Naive thymus-derived CD4-positive, alpha-beta T cell (primary cell): ENCODE results near the gene TUT7. TPM values are rescaled to one million over a fixed set of nuclear protein-coding genes. Genes with fewer than 3 reads are reported as not detected.
"Not testable (repeated sequence)": the region's sequence is repeated elsewhere in the genome, so short reads cannot be mapped to it uniquely, and the experiment has no call there.

Source experiments
- ATAC-seq: fragments of 150-1000 bp; cut with Tn5 transposase; 2 replicates; pipeline ENCODE4 v1.10.0; 2021; ENCODE audit warnings: mild to moderate bottlenecking, moderate library complexity
- CTCF ChIA-PET: fragments of 350-600 bp; sonication (Branson Sonifier 250); formaldehyde crosslinking; loops from one replicate; lab custom pipeline; 2021; ENCODE audit warnings: antibody characterized with exemption; lab: Charles Lee
- POLR2A ChIA-PET: fragments of 350-600 bp; sonication (Branson Sonifier 250); formaldehyde crosslinking; loops from one replicate; lab custom pipeline; 2021; ENCODE audit warnings: antibody characterized with exemption, inconsistent platforms; lab: Charles Lee
- DNase-seq, 9 donors: peaks; one replicate each; pipeline versions ENCODE4 v3.0.0 to v3.0.0-alpha.2; 2020 to 2022; ENCODE audit warnings: mixed read lengths in 1 of 9
- H3K27ac ChIP-seq: one replicate; pipeline ENCODE4 v1.7.0; 2013; ENCODE audit warnings: mild to moderate bottlenecking, low read depth, low read length, moderate library complexity
- H3K27me3 ChIP-seq, 2 donors: one replicate each; pipeline ENCODE4 v1.7.0; 2013; ENCODE audit warnings: low read length in 2 of 2, mild to moderate bottlenecking in 2 of 2, moderate library complexity in 2 of 2; ENCODE audit not compliant: control insufficient read depth in 2 of 2, insufficient read depth in 2 of 2
- H3K36me3 ChIP-seq, 3 experiments: 1 replicate in 2 of 3; 2 replicates in 1 of 3; pipeline ENCODE4 v1.7.0; 2013; ENCODE audit warnings: low read length in 3 of 3, mild to moderate bottlenecking in 3 of 3, moderate library complexity in 1 of 3; ENCODE audit not compliant: insufficient read depth in 3 of 3, control insufficient read depth in 2 of 3
- H3K4me1 ChIP-seq, 2 donors: one replicate each; pipeline ENCODE4 v1.7.0; 2013; ENCODE audit warnings: low read length in 2 of 2, mild to moderate bottlenecking in 2 of 2, moderate library complexity in 1 of 2; ENCODE audit not compliant: control insufficient read depth in 2 of 2, insufficient read depth in 2 of 2
- H3K4me3 ChIP-seq: 2 replicates; pipeline ENCODE4 v1.7.0; 2013; ENCODE audit warnings: mild to moderate bottlenecking, low read length
- H3K9me3 ChIP-seq, 3 experiments: 1 replicate in 2 of 3; 2 replicates in 1 of 3; pipeline ENCODE4 v1.7.0; 2013; ENCODE audit warnings: low read length in 3 of 3; ENCODE audit not compliant: control insufficient read depth in 2 of 3
- H3K27ac Mint-ChIP-seq, 9 donors: one replicate each; pipeline ENCODE4 v1.8.0; 2020 to 2022; ENCODE audit warnings: mixed read lengths in 9 of 9, mild to moderate bottlenecking in 8 of 9, moderate library complexity in 5 of 9, inconsistent platforms in 2 of 9
- H3K27me3 Mint-ChIP-seq, 5 donors: one replicate each; pipeline ENCODE4 v1.8.0; 2021 to 2022; ENCODE audit warnings: mixed read lengths in 5 of 5, mild to moderate bottlenecking in 1 of 5
- H3K36me3 Mint-ChIP-seq, 5 donors: one replicate each; pipeline ENCODE4 v1.8.0; 2020 to 2022; ENCODE audit warnings: mixed read lengths in 5 of 5, mild to moderate bottlenecking in 3 of 5, inconsistent platforms in 1 of 5
- H3K4me1 Mint-ChIP-seq, 7 donors: one replicate each; pipeline ENCODE4 v1.8.0; 2020 to 2022; ENCODE audit warnings: mixed read lengths in 7 of 7, mild to moderate bottlenecking in 3 of 7, inconsistent platforms in 1 of 7
- H3K4me3 Mint-ChIP-seq, 10 donors: one replicate each; pipeline ENCODE4 v1.8.0; 2020 to 2022; ENCODE audit warnings: mild to moderate bottlenecking in 10 of 10, mixed read lengths in 10 of 10, moderate library complexity in 6 of 10, inconsistent platforms in 2 of 10
- H3K9me3 Mint-ChIP-seq, 11 donors: one replicate each; pipeline ENCODE4 v1.8.0; 2020 to 2022; ENCODE audit warnings: mixed read lengths in 11 of 11, mild to moderate bottlenecking in 4 of 11, inconsistent platforms in 1 of 11, moderate library complexity in 1 of 11
- intact Hi-C, 2 donors: fragments of 100-400 bp; cut with micrococcal nuclease; formaldehyde crosslinking; loops; one replicate each; pipeline ENCODE4 v1.15.1; 2023
- polyA plus RNA-seq, 2 donors: library from polyadenylated mRNA; unstranded; fragments of 300-500 nt; fragmentation: Illumina TruSeq; gene quantifications; one replicate each; pipeline ENCODE4 v1.2.3, GENCODE V29; 2021
- total RNA-seq, 6 experiments: library from RNA in 5 of 6; stranded (reverse) in 5 of 6; gene quantifications; 1 replicate in 5 of 6; 2 replicates in 1 of 6; pipeline ENCODE4 v1.2.3 and lab custom pipeline; 2021 to 2026

The TUT7 gene
- total and polyA plus RNA-seq, 7 experiments from 2014 or later = 15.2 to 57.4 (median 41.9) TPM

GRCh38 chr9:86387376-86387775, 33.2 kb upstream of the TUT7 start:
- Mint-ChIP-seq H3K9me3 (peaks cover 0 to 31% (median 14%) of the 10 kb centered on the region in 11 donors), H3K27me3 (peaks cover 11 to 61% (median 51%) of the 10 kb centered on the region in 5 donors)
- CTCF ChIA-PET = no interaction called here

DNA sequence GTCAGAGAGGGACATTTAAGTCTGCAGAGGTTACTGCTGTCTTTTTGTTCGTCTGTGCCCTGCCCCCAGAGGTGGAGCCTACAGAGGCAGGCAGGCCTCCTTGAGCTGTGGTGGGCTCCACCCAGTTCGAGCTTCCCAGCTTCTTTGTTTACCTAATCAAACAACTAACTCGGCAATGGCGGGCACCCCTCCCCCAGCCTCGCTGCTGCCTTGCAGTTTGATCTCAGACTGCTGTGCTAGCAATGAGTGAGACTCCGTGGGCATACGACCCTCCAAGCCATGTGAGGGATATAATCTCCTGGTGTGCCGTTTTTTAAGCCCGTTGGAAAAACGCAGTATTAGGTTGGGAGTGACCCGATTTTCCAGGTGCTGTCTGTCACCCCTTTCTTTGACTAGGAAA, 28.8 kb upstream of the TUT7 start:
- intact Hi-C loops, ATAC-seq, H3K27me3 ChIP-seq, H3K4me1 ChIP-seq, POLR2A ChIA-PET, DNase-seq, H3K36me3 ChIP-seq, CTCF ChIA-PET, H3K9me3 ChIP-seq, H3K4me3 Mint-ChIP-seq, H3K36me3 Mint-ChIP-seq, H3K27ac ChIP-seq, H3K27ac Mint-ChIP-seq, H3K4me3 ChIP-seq, H3K4me1 Mint-ChIP-seq: not testable (repeated sequence)
- Mint-ChIP-seq H3K27me3 (peaks cover 6 to 50% (median 47%) of the 10 kb centered on the region in 5 donors), H3K9me3 (peaks cover 5 to 49% (median 11%) of the 10 kb centered on the region in 11 donors)

More at GRCh38 chr9:86387376-86387775, 33.2 kb upstream of the TUT7 start:
- H3K4me3 ChIP-seq = no peak overlapping the region
- ATAC-seq (no peak), DNase-seq (no peak)
- H3K36me3 ChIP-seq = no peaks in the 10 kb centered on the region
- Mint-ChIP-seq H3K27ac (no peak overlapping the region), H3K4me1 (peaks cover 0 to 4% (median 0%) of the 10 kb centered on the region in 7 donors), H3K36me3 (peaks cover 0 to 8% (median 7%) of the 10 kb centered on the region in 5 donors), H3K4me3 (no peak overlapping the region)
- no peak overlapping the region for H3K27ac ChIP-seq
- intact Hi-C loops = no loop called here
- H3K9me3 ChIP-seq = no peaks in the 10 kb centered on the region
- no peaks in the 10 kb centered on the region for H3K4me1 ChIP-seq
- POLR2A ChIA-PET = no interaction called here
- no peaks in the 10 kb centered on the region for H3K27me3 ChIP-seq

DNA sequence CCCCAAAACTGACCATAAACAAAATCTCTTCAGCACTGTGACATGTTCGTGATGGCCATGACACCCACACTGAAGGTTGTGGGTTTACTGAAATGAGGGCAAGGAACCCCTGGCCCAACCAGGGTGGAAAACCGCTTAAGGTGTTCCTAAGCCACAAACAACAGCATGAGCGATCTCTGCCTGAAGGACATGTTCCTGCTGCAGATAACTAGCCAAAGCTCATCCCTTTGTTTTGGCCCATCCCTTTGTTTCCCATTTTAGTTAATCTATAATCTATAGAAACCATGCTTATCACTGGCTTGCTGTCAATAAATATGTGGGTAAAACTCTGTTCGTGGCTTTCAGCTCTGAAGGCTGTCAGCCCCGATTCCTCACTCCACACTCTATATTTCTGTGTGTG, 21.8 kb upstream of the TUT7 start:
- H3K27ac ChIP-seq = no peak overlapping the region
- no peaks in the 10 kb centered on the region for H3K9me3 ChIP-seq
- CTCF ChIA-PET = no interaction called here
- H3K27me3 ChIP-seq = no peaks in the 10 kb centered on the region
- Mint-ChIP-seq H3K4me3 (no peak overlapping the region), H3K4me1 (no peaks in the 10 kb centered on the region), H3K27me3 (peaks cover 21 to 50% (median 26%) of the 10 kb centered on the region in 5 donors), H3K9me3 (peaks cover 0 to 28% (median 17%) of the 10 kb centered on the region in 11 donors), H3K27ac (no peak overlapping the region), H3K36me3 (peaks cover 0 to 10% (median 3%) of the 10 kb centered on the region in 5 donors)
- ATAC-seq (no peak), DNase-seq (no peak)
- intact Hi-C loops = no loop called here
- H3K4me3 ChIP-seq = no peak overlapping the region
- no peaks in the 10 kb centered on the region for H3K36me3 ChIP-seq
- H3K4me1 ChIP-seq = no peaks in the 10 kb centered on the region
- POLR2A ChIA-PET = no interaction called here

DNA sequence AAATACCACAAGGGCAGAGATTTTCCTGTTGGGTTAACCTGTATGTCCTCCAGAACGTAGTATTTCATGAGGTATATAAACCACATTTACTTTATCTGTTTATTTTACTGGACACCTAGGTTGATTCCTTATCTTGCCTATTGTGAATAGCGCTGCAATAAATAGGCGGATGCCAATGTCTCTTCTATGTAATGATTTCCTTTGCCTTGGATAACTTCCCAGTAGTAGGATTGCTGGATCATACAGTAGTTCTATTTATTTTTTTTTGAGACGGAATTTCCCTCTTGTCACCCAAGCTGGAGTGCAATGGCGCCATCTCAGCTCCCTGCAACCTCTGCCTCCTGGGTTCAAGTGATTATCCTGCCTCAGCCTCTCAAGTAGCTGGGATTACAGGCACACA, 15.6 kb upstream of the TUT7 start:
- Mint-ChIP-seq H3K36me3 (peaks cover 0 to 35% (median 14%) of the 10 kb centered on the region in 5 donors), H3K9me3 (peaks cover 7 to 54% (median 32%) of the 10 kb centered on the region in 11 donors), H3K27me3 (peaks cover 11 to 37% (median 21%) of the 10 kb centered on the region in 5 donors), H3K27ac (no peak overlapping the region), H3K4me3 (no peak overlapping the region), H3K4me1 (no peaks in the 10 kb centered on the region)
- CTCF ChIA-PET = no interaction called here
- intact Hi-C loops = no loop called here
- DNase-seq (no peak), ATAC-seq (no peak)
- Histone ChIP-seq H3K4me3 (no peak overlapping the region), H3K36me3 (no peaks in the 10 kb centered on the region), H3K9me3 (peaks cover 0 to 23% (median 0%) of the 10 kb centered on the region in 3 experiments), H3K27me3 (no peaks in the 10 kb centered on the region), H3K27ac (no peak overlapping the region), H3K4me1 (no peaks in the 10 kb centered on the region)
- POLR2A ChIA-PET = no interaction called here

DNA sequence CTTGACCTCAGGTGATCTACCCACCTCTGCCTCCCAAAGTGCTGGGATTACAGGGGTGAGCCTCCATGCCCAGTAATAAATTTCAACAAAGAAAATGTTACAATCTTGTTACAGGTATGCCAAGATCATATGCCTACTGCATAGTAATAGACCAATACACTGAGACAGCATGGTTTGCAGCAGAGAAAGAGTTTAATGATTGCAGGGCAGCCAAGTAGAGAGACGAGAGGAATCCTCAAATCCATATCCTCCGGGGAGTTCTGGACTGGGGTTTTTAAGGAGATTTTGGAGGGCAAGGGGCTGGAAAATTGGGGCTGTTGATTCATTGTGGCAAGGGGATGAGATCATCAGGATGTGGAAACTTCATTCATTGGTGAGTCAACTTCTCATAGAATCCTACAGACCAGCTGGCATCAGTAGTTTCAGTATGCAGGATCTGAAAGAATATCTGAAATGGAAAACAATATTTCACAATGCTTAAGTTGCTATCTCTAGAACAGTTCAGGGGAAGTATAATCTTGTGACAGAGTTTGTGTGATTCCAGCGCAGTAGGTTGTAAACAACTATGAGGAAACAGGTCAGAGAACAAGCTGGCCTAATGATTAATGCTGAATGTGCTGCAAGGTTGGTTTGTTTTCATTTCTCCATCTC, 14.8 kb upstream of the TUT7 start:
- Mint-ChIP-seq H3K4me3 (no peak overlapping the region), H3K27me3 (peaks cover 11 to 30% (median 21%) of the 10 kb centered on the region in 5 donors), H3K9me3 (peaks cover 7 to 48% (median 28%) of the 10 kb centered on the region in 11 donors), H3K27ac (no peak overlapping the region), H3K36me3 (peaks cover 0 to 29% (median 14%) of the 10 kb centered on the region in 5 donors), H3K4me1 (no peaks in the 10 kb centered on the region)
- intact Hi-C loops = no loop called here
- ATAC-seq = peak; percentile 78
- no peak overlapping the region for H3K27ac ChIP-seq
- peaks cover 0 to 23% (median 0%) of the 10 kb centered on the region in 3 experiments for H3K9me3 ChIP-seq
- no peaks in the 10 kb centered on the region for H3K36me3 ChIP-seq
- ChIA-PET POLR2A (no interaction called here), CTCF (no interaction called here)
- no peak for DNase-seq
- no peaks in the 10 kb centered on the region for H3K27me3 ChIP-seq
- no peak overlapping the region for H3K4me3 ChIP-seq
- H3K4me1 ChIP-seq = no peaks in the 10 kb centered on the region

GRCh38 chr9:86361176-86361575, 7.0 kb upstream of the TUT7 start:
- ATAC-seq = no peak
- no peak overlapping the region for H3K4me3 ChIP-seq
- H3K27ac Mint-ChIP-seq = no peak overlapping the region
- intact Hi-C loops = no loop called here
- peaks cover 0 to 5% (median 1%) of the 10 kb centered on the region in 11 donors for H3K9me3 Mint-ChIP-seq
- H3K36me3 ChIP-seq = no peaks in the 10 kb centered on the region
- H3K27me3 ChIP-seq = no peaks in the 10 kb centered on the region
- H3K27ac ChIP-seq = no peak overlapping the region
- H3K27me3 Mint-ChIP-seq = peaks cover 0 to 19% (median 0%) of the 10 kb centered on the region in 5 donors
- ChIA-PET POLR2A (no interaction called here), CTCF (no interaction called here)
- peaks cover 0 to 9% (median 5%) of the 10 kb centered on the region in 7 donors for H3K4me1 Mint-ChIP-seq
- H3K4me3 Mint-ChIP-seq = no peak overlapping the region
- no peaks in the 10 kb centered on the region for H3K4me1 ChIP-seq
- no peak for DNase-seq
- peaks cover 0 to 2% (median under 1%) of the 10 kb centered on the region in 5 donors for H3K36me3 Mint-ChIP-seq
- peaks cover 0 to under 1% (median 0%) of the 10 kb centered on the region in 3 experiments for H3K9me3 ChIP-seq
